OCI-LY1 (cell line): Measurements from ENCODE around the gene SPACA4.

Experiments
- EZH2 ChIP-seq: fragments of 200-600 bp; sonication (generic), shearing (Covaris generic); IDR thresholded peaks from 2 replicates; pipeline ENCODE4 v1.8.0; 2017; ENCODE audit warnings: borderline replicate concordance, mixed run types, mild to moderate bottlenecking, antibody characterized with exemption, low read length, moderate library complexity, mixed read lengths
- TF ChIP-seq, protein P1 (sequence below): fragments of 200-600 bp; sonication (generic), shearing (Covaris generic); IDR thresholded peaks from 2 replicates; pipeline ENCODE4 v1.5.1; 2017; ENCODE audit warnings: mild to moderate bottlenecking, antibody characterized with exemption, low read length, moderate library complexity, mixed read lengths

GRCh38 chr19:48569814-48570213 lies 36.7 kb upstream of the SPACA4 start:
- TF ChIP-seq, protein P1, sequence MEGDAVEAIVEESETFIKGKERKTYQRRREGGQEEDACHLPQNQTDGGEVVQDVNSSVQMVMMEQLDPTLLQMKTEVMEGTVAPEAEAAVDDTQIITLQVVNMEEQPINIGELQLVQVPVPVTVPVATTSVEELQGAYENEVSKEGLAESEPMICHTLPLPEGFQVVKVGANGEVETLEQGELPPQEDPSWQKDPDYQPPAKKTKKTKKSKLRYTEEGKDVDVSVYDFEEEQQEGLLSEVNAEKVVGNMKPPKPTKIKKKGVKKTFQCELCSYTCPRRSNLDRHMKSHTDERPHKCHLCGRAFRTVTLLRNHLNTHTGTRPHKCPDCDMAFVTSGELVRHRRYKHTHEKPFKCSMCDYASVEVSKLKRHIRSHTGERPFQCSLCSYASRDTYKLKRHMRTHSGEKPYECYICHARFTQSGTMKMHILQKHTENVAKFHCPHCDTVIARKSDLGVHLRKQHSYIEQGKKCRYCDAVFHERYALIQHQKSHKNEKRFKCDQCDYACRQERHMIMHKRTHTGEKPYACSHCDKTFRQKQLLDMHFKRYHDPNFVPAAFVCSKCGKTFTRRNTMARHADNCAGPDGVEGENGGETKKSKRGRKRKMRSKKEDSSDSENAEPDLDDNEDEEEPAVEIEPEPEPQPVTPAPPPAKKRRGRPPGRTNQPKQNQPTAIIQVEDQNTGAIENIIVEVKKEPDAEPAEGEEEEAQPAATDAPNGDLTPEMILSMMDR = no peak
- TF ChIP-seq EZH2 = no peak
